C1 segment of cervical spinal cord (tissue), 14 donors: ENCODE measurements around the gene NET1.
"Not testable (repeated sequence)": the region's sequence is repeated elsewhere in the genome, so short reads cannot be mapped to it uniquely, and the experiment has no call there.

Source experiments
- DNase-seq, 14 donors: peaks; one replicate each; lab custom pipeline; 2025; lab: John Stamatoyannopoulos, UW

The NET1 gene, protein sequence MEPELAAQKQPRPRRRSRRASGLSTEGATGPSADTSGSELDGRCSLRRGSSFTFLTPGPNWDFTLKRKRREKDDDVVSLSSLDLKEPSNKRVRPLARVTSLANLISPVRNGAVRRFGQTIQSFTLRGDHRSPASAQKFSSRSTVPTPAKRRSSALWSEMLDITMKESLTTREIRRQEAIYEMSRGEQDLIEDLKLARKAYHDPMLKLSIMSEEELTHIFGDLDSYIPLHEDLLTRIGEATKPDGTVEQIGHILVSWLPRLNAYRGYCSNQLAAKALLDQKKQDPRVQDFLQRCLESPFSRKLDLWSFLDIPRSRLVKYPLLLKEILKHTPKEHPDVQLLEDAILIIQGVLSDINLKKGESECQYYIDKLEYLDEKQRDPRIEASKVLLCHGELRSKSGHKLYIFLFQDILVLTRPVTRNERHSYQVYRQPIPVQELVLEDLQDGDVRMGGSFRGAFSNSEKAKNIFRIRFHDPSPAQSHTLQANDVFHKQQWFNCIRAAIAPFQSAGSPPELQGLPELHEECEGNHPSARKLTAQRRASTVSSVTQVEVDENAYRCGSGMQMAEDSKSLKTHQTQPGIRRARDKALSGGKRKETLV

DNA sequence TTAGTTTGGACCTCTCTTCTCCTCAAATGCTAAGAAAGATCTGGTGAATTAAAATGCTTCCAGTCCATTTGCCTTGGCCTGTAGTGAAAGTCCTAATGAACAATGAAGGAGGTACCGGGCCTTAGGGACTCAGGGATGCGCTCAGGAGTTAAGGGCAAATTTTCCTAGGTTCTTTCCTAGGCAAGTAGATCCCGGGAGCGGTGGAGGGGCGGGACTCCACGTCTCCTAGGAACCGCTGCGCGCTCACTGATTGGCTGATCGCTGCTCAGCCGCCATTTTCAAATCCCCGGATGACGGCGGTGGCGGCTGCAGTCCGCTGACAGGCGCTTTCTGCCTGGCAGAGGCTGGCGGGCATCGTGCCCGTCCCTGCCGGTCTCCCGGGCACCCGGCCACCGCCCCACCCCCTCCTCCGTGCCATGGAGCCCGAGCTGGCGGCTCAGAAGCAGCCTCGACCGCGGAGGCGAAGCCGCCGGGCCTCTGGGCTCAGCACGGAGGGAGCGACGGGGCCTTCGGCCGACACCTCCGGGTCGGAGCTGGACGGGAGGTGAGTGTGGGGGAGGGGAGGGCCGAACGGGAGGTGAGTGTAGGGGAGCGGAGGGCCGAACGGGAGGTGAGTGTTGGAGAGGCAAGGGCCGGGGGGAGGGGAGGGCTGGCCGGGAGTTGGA, at the start of gene NET1:
Gene NET1, plus strand, starts transcription at position 281 of the 665 bp plus-strand sequence. Its CDS starts 136 bp downstream, at position 417.
- peak; percentile 48 to 94 (median 88) for DNase-seq

DNA sequence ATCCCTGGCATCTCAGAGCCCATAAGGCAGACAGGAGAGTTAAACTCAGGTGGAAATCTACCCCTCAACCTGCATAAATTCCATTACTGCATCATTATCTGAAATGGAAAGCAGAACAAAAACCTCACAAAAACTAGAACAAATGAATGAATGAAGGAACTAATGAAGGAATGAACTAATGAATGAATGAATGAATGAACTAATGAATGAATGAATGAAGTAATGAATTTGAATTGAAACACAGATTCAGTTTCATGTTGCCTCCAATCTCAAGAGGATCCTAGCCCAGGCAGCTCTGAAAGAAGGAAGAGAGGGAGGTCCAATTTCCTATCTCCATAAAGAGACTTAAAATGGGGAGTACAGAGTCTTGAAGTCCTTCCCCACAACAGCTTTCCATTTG, 49.5 kb upstream of the NET1 start:
- DNase-seq, result no peak

DNA sequence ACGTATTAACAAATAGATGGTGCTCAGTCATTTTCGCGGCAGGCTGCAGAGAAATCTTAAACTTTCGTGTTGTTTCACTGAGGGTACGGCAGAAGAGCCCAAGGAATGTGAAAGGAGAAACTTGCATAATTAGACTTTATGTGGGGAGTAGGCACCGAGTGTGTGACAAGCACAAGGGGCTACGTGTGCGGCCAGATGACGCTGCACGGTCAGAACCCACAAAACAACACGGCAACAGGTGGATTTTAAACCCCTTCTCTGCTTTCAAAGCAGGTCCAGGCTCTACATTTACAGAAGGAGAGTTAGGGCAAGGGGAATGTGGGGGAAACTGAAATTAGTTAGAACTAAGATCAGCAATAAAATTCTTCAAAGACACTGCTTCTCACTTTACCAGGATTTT, 48.0 kb upstream of the NET1 start:
- no peak for DNase-seq

DNA sequence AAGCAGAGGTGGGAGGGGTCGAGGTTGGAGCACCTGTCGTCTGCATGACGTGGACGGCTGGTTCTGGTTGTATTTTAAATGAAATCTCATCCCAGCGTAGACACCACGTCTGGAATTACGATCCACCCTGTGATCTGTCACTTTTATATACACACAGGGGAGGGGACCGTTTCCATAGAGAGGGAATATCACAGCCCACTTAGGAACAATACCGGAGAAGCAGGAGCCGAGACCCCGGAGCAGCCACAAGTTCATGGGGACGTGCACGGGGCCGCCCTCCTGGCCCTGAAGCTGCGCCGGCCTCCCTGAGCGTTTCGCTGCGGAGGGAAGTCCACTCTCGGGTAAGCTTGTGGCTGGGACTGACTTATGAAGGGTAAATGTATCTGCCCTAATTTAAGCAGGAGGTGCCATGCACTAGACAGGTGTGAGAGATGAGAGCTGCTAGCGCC, 47.4 kb upstream of the NET1 start, which contains the start of gene UCN3:
Gene UCN3, plus strand, starts transcription at position 77 of the 449 bp plus-strand sequence. CDS start 8,755 bp downstream, outside the sequence.
- DNase-seq, result no peak

DNA sequence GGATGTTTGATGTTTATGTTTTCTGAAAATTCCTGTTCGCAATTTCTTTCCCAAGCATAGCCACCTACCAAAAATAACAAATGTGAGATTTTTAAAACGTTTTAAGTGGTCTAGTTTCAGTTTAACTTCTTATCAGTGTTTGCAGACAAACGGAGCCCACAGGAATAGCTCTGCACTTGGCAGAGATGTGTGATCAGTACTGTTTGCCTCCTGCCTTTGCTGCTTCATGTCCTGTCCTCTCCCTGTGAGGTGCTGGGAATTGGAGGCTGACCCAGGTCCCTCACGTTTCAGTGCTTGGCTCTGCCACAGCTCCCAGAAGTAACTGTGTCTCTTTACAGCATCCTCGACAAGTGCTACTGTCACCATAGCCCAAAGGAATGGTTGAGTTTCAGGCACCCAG, 46.4 kb upstream of the NET1 start:
- DNase-seq, result no peak

DNA sequence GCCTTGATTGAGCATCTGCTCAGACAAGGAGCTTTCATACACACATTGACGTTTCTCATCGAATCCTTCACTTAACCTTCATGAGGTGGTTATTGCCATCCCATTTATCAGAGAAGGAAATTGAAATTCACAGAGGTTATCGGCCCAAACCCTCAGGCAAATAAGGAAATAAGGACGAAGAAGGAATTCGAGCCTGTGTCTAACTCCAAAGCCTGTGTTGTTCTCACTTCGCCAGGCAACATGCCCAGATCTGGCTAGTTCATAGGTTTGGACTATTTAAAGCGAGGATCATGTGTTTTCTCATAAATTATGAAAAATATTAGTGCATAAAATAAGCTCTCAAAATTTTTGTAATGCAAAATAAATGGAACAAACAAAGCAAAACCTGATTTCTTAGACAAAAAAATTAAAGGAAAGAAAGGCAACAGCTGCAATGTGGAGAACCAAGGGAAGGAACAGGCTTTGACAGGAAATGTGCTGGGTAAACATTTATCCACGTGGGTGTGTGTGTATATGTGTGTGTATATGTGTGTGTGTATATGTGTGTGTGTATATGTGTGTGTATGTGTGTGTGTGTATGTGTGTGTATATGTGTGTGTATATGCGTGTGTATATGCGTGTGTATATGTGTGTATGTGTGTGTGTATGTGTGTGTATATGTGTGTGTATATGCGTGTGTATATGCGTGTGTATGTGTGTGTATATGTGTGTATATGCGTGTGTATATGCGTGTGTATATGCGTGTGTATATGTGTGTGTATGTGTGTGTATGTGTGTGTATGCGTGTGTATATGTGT, 42.8 kb upstream of the NET1 start:
- DNase-seq, result no peak

DNA sequence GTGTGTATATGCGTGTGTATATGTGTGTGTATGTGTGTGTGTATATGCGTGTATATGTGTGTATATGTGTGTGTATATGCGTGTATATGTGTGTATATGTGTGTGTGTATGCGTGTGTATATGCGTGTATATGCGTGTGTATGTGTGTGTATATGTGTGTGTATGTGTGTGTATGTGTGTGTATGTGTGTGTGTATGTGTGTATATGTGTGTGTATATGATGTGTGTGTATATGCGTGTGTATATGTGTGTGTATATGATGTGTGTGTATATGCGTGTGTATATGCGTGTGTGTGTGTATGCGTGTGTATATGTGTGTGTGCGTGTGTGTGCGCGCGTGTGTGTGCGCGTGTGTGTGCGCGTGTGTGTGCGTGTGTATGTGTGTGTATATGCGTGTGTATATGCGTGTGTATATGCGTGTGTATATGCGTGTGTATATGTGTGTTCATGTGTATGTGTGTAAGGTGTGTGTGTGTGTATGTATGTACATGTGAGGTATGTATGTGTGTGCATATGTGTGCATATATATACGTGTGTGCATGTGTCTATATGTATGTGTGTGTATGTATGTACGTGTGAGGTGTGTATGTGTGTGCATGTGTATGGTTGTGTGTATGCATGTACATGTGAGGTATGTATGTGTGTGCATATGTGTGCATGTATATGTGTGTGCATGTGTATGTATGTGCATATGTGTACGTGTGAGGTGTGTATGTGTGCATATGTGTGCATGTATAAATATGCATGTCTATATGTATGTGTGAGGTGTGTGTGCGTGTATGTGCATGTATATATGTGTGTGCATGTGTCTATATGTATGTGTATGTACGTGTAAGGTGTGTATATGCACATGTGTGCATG, 41.6 kb upstream of the NET1 start:
- no peak for DNase-seq

DNA sequence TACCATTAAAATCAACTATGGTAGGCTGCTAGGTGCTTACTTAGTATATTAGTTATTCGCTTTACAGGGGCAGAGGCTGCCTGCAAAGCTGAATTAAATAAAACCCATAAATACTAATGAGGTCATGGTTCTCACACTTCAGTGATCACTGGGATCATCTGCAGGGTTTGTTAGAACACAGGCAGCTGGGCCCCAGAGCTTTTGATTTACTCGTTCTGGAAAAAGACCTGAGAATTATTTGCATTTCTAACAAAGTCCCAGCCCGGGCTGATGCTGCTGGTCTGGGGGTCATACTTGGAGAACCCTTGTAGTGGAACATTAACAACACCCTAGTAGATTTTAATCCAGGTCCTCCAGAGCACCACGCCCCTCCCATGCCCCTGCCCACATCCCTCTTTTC, 39.0 kb upstream of the NET1 start:
- no peak for DNase-seq

DNA sequence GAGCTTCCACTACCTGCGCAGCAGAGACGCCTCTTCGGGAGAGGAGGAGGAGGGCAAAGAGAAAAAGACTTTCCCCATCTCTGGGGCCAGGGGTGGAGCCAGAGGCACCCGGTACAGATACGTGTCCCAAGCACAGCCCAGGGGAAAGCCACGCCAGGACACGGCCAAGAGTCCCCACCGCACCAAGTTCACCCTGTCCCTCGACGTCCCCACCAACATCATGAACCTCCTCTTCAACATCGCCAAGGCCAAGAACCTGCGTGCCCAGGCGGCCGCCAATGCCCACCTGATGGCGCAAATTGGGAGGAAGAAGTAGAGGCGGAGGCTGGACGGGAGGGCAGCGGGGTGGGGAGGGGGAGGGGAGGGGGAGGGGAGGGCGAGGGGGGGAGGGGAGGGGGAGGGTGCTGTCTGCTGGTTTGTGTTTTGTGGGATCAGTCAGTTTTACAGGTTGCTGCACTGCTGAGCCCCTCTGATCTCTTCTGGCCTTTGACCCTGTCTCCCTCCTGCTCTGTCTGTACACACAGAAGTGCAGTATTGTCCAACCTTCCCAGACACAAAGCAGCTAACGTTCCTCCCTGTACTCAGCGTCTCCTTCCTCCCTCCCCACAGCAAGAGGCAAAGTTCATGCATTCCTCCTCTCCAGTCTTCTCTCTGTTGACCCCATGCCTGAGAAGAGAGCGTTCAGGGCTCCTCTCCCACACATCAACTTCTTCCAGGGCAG, 38.3 kb upstream of the NET1 start:
- no peak for DNase-seq

DNA sequence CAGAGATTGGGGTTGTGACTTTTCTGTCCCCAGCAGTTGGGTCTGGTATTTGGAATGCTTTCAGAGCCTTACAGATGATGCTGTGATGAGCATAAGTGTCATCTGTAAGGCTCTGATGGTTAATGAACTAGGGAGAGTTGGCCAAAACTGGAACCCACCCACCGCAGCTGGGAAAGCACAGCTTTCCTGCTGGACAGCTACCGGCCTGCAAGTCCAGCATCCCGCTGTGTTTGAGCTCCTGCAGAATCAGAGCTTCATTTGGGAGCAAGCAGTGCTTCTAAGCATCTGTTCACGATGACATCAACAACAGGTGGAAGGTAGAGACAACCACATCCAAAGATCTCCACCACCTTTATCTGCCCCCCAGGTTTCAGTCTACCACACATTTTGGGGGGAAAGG, 35.9 kb upstream of the NET1 start:
- no peak for DNase-seq

DNA sequence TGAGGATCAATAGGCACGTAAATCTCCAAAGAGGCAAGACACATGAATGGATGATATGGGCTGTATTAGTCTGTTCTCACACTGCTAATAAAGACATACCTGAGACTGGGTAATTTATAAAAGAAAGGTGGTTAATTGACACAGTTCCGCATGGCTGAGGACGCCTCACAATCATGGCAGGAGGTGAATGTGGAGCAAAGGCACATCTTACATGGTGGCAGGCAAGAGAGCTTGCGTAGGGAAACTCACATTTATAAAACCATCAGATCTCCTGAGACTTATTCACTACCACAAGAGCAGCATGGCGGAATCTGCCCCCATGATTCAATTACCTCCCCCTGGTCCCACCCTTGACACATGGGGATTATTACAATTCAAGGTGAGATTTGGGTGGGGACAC, 33.2 kb upstream of the NET1 start:
- DNase-seq, result not testable (repeated sequence)

DNA sequence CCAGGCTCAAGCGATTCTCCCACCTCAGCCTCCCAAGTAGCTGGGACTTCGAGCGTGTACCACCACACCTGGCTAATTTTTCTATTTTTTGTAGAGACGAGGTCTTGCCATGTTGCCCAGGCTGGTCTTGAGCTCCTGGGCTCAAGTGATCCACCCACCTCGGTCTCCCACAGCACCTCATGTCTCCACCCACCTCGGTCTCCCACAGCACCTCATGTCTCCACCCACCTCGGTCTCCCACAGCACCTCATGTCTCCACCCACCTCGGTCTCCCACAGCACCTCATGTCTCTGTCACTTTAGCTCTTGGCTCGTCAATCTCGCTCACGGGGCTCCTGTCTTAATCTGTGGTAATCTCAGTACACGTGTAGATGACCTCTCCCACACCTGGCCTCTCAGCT, 32.0 kb upstream of the NET1 start:
- not testable (repeated sequence) for DNase-seq

DNA sequence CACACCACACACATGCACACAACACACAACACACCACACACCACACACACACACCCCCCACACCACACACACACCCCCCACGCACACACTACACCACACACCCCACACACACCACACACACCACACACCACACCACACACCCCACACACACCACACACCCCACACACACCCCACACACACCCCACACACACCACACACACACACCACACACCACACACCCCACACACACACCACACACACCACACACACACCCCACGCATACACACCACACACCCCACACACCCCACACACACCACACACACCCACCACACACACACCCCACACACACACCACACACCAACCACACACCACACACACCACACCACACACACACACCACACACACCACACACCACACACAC, 31.2 kb upstream of the NET1 start:
- no peak for DNase-seq

DNA sequence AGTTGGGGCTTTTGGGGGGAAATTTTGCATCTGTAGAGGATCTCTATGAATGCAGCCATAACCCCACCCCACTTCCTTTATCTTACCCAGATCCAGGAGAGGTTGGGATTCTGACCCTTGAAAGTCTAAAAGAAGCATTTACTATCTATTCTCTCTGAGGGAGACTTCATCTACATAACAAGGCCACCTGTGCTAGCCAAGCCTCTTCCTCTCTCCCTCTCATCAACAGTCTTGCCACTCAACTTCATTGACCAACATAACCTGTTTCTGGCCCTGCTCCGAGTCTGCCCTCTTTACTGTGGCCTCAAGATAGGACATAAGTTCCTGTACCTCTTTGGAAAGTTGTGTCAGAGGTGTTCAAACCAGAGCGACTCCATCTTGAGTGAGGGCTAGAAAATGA, 27.1 kb upstream of the NET1 start:
- no peak for DNase-seq

DNA sequence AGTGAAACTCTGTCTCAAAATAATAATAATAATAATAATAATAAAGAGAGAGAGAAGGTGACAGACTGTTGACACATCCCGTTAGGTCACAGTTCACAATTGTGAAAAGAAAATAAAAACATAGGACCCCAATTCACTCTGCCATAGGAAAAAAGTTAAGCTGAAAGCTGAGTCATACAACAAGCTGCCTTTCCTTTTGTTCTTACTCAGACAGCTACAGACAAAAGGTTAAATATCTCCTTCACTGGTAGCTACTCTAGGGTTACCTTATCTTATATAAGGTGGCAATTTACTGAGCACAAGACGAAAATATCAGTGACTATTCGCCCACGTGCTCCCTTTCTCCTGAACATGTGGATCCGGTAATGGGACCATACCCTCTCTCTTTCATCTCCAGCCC, 25.2 kb upstream of the NET1 start:
- DNase-seq, result no peak

DNA sequence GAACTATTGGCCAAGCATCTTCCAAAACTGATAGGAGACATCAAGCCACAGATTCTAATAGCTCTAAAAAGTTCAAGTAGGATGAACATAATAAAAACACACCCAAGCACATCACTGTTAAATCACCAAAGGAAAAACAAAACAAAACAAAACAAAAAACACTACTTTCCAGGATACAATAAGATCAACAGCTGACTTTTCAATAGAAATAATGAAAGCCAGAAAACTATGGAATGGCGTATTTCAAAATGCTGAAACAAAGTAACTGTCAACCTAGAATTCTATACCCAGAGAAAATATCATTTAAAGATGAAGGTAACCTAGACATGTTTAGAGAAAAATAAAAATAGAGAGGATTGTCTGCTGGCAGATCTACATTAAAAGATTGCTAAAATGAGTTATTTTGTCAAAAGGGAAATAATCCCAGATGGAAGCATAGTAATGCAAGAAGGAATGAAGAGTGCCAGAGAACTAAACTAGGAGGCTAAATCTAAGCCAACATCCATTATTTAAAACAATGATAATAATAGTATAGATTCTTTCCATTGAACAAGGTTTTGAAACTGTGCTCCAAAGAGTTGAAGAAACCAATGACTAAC, 21.7 kb upstream of the NET1 start:
- DNase-seq, result no peak

DNA sequence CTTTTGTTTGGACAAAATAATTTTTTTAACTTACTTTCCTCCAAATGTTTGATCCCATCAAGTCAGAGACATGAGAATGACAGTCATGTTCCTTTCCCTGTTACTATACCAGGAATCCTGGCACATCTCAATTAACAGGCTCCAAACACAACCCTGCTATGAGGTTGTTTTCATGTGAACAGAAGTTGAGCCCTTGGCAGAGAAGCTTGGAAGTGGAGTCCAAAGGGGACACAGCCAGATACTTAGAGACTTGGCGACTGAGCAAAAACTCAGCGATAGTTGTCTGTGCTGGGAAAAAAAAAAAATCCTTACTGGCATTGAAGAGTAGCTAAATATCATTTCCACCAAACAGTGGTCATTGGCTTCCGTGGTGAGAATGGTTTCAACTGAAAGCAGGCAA, 20.6 kb upstream of the NET1 start:
- DNase-seq, result peak in 1 of 14 donors; percentile 15

DNA sequence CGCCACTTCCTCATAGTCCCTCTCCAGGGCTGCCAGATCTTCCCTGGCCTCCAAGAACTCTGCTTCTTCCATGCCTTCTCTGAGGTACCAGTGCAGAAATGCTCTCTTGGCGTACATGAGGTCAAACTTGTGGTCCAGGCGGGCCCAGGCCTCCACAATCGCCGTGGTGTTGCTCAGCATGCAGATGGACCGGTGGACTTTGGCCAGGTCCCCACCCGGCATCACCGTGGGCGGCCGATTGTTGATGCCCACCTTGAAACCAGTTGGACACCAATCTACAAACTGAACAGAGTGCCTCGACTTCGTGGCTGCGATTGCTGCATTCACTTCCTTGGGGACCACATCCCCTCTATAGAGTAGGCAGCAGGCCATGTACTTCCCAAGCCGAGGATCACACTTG, 18.8 kb upstream of the NET1 start:
- DNase-seq, result no peak

DNA sequence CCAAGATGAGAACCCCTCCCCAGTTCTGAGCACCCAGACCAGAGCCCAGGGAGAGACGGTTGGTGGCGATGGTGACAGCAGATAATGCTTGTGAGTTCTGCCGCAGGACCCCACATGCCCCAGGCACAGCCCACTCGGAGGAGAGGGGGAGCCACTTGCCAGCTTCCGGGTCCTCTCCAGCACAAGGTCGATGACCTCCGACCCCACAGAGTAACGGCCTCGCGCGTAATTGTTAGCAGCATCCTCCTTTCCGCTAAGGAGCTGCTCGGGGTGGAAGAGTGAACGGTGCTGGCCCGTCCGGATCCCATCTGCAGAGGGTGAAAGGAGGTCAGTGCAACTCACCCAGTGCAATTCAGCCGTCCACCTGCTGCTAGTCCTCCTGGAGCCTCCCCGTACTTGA, 17.2 kb upstream of the NET1 start:
- DNase-seq, result no peak
